Endodermal cell (in vitro differentiated cells): ENCODE data around the gene NINJ2. TPM values are rescaled to one million over a fixed set of nuclear protein-coding genes. Genes with fewer than 3 reads are reported as not detected.
A peak's percentile ranks its signal among the peaks of the same experiment; 100 is the strongest.

ENCODE experiments used
- DNase-seq: peaks from one replicate; pipeline ENCODE4 v3.0.0-alpha.2; 2017
- H3K27ac ChIP-seq: 2 replicates; pipeline ENCODE4 v1.5.1; 2013; ENCODE audit warnings: mild to moderate bottlenecking, low read depth, low read length, moderate library complexity
- H3K27me3 ChIP-seq: 2 replicates; pipeline ENCODE4 v1.6.1; 2013; ENCODE audit warnings: mild to moderate bottlenecking, low read length, moderate library complexity; ENCODE audit not compliant: insufficient read depth, control insufficient read depth, poor library complexity, severe bottlenecking
- H3K36me3 ChIP-seq: 2 replicates; pipeline ENCODE4 v1.7.0; 2013; ENCODE audit warnings: mild to moderate bottlenecking, low read length, moderate library complexity; ENCODE audit not compliant: control insufficient read depth, insufficient read depth
- H3K4me1 ChIP-seq: one replicate; pipeline ENCODE4 v1.7.0; 2013; ENCODE audit warnings: low read length; ENCODE audit not compliant: control insufficient read depth, insufficient read depth
- H3K4me3 ChIP-seq: 2 replicates; pipeline ENCODE4 v1.5.1; 2013; ENCODE audit warnings: mild to moderate bottlenecking, low read length, moderate library complexity
- H3K9ac ChIP-seq: 2 replicates; pipeline ENCODE4 v1.6.1; 2013; ENCODE audit warnings: mild to moderate bottlenecking, low read length, moderate library complexity; ENCODE audit not compliant: poor library complexity, severe bottlenecking; ENCODE audit errors: extremely low read depth
- H3K9me3 ChIP-seq: 2 replicates; pipeline ENCODE4 v1.6.1; 2013; ENCODE audit warnings: mild to moderate bottlenecking, low read length, moderate library complexity; ENCODE audit not compliant: control insufficient read depth
- H3K27ac Mint-ChIP-seq: 2 replicates; pipeline ENCODE4 v1.8.0; 2020; ENCODE audit warnings: mixed read lengths
- H3K27me3 Mint-ChIP-seq: 2 replicates; pipeline ENCODE4 v1.8.0; 2021; ENCODE audit warnings: mild to moderate bottlenecking, mixed read lengths; ENCODE audit not compliant: insufficient read depth
- H3K36me3 Mint-ChIP-seq: 2 replicates; pipeline ENCODE4 v1.8.0; 2020; ENCODE audit warnings: low read depth, mixed read lengths
- H3K4me1 Mint-ChIP-seq: 2 replicates; pipeline ENCODE4 v1.8.0; 2020; ENCODE audit warnings: mixed read lengths
- H3K4me3 Mint-ChIP-seq: 2 replicates; pipeline ENCODE4 v1.8.0; 2020; ENCODE audit warnings: mild to moderate bottlenecking, moderate library complexity, mixed read lengths
- H3K9me3 Mint-ChIP-seq: 2 replicates; pipeline ENCODE4 v1.8.0; 2020; ENCODE audit warnings: mild to moderate bottlenecking, mixed read lengths
- whole genome bisulfite sequencing, 2 experiments: methylation state at CpG; one replicate each; pipeline versions ENCODE4 v1.1.5 to v1.1.7; 2013; ENCODE audit warnings: missing lambda C conversion rate in 2 of 2, mixed read lengths in 1 of 2; ENCODE audit not compliant: insufficient coverage in 1 of 2, insufficient read length in 1 of 2; 5-methylcytosine and 5-hydroxymethylcytosine counted together
- total RNA-seq, 2 donors: library from RNA; stranded (reverse); fragmentation: NEBNext Ultra II Directional in 1 of 2; extraction: Animal tissue kit (Norgen Biotek cat#: 25700) in 1 of 2; gene quantifications; 2 replicates in 1 of 2; 3 replicates in 1 of 2; pipeline ENCODE4 v1.2.1, GENCODE V29; 2021
- TF ChIP-seq, protein P1 (sequence below): fragments of 200-600 bp; sonication (generic); conservative IDR thresholded peaks from 2 replicates; pipeline ENCODE4 v1.5.0; 2021; ENCODE audit warnings: antibody characterized with exemption, mild to moderate bottlenecking

The NINJ2 gene
- total RNA-seq, 2 donors from 2014 or later, result 0.73 to 5.1 TPM

DNA sequence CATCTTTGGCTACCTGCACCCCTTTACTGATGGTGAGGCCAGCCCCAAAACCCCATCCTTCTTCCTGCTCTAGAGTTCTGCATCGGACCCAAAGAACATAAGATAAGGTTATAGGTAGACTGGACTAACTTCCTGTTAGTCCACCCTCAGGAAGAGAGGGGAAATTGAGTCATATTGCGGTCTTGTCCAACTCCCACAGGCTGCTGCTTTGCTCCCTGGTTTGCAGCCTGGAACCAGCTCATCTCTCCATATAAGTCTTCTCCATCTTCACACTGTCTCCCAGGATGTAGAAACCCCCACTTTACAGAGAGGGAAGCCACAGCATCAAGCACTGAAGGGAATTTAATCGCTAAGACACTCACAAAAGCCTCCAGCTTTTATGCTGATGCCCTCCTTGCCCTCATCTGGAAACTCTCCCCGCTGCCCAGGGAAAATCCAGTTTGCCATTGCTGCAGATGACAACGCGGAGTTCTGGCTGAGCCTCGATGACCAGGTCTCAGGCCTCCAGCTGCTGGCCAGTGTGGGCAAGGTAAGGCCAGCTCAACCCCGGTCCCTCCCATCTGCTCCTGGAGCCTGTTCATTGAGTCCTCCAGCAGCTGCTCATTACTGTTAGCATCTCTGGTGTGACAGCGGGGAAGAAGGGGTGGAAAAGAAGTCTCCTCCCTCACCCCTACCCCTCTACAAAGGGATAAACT, 118.2 kb downstream of the NINJ2 start:
- DNase-seq, result no peak
- WGBS, 2 experiments, result 85 to 86% methylated on average over 4 to 8 of the region's 9 CpGs
- H3K4me3 ChIP-seq, result no peak overlapping the region
- Mint-ChIP-seq H3K27me3 (no peaks in the 10 kb centered on the region), H3K9me3 (peaks cover 6% of the 10 kb centered on the region), H3K27ac (no peak overlapping the region), H3K4me1 (peaks cover 20% of the 10 kb centered on the region), H3K4me3 (no peak overlapping the region), H3K36me3 (peaks cover 57% of the 10 kb centered on the region)
- peaks cover 12% of the 10 kb centered on the region for H3K4me1 ChIP-seq
- H3K27ac ChIP-seq, result no peak overlapping the region
- TF ChIP-seq, protein P1, sequence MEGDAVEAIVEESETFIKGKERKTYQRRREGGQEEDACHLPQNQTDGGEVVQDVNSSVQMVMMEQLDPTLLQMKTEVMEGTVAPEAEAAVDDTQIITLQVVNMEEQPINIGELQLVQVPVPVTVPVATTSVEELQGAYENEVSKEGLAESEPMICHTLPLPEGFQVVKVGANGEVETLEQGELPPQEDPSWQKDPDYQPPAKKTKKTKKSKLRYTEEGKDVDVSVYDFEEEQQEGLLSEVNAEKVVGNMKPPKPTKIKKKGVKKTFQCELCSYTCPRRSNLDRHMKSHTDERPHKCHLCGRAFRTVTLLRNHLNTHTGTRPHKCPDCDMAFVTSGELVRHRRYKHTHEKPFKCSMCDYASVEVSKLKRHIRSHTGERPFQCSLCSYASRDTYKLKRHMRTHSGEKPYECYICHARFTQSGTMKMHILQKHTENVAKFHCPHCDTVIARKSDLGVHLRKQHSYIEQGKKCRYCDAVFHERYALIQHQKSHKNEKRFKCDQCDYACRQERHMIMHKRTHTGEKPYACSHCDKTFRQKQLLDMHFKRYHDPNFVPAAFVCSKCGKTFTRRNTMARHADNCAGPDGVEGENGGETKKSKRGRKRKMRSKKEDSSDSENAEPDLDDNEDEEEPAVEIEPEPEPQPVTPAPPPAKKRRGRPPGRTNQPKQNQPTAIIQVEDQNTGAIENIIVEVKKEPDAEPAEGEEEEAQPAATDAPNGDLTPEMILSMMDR, result no peak
- no peak overlapping the region for H3K9ac ChIP-seq
- no peaks in the 10 kb centered on the region for H3K27me3 ChIP-seq
- H3K36me3 ChIP-seq, result peaks cover 35% of the 10 kb centered on the region
- no peaks in the 10 kb centered on the region for H3K9me3 ChIP-seq

DNA sequence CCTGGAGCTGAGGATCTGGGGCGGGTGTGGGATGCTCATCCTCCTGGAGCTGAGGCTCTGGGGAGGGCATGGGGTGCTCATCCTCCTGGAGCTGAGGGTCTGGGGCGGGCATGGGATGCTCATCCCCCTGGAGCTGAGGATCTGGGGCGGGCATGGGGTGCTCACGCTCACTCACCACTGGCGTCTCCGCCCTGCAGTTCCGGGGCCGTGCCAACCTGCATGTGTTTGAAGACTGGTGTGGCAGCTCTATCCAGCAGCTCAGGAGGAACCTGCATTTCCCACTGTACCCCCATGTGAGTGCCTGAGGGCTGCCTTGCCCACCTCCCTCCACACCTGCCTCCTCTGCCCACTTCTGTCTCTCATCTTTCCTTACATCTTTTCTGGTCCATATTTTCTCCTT, 119.1 kb downstream of the NINJ2 start:
- WGBS, 2 experiments, result 96 to 97% methylated on average over 5 to 8 of the region's 8 CpGs
- Histone ChIP-seq H3K27ac (no peak overlapping the region), H3K36me3 (peaks cover 34% of the 10 kb centered on the region), H3K9ac (no peak overlapping the region), H3K9me3 (no peaks in the 10 kb centered on the region), H3K4me1 (peaks cover 12% of the 10 kb centered on the region), H3K4me3 (no peak overlapping the region), H3K27me3 (no peaks in the 10 kb centered on the region)
- Mint-ChIP-seq H3K4me1 (peaks cover 20% of the 10 kb centered on the region), H3K36me3 (peaks cover 55% of the 10 kb centered on the region), H3K9me3 (peaks cover 6% of the 10 kb centered on the region), H3K27ac (no peak overlapping the region), H3K27me3 (no peaks in the 10 kb centered on the region), H3K4me3 (no peak overlapping the region)
- TF ChIP-seq, protein P1, result no peak
- DNase-seq, result no peak

DNA sequence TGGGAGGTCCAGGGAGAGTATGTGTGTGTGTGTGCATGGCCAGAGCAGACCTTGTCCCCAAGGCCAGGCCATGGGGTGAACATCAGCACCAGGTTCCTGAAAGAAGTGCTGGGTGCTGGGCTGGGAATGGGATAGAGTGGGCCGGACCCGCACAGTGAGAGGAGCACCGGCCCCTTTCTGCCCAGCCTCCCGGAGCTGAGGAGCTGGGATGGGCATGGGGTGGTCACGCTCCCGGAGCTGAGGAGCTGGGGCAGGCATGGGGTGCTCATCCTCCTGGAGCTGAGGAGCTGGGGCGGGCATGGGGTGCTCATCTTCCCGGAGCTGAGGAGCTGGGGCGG, 120.2 kb downstream of the NINJ2 start:
- H3K36me3 ChIP-seq, result peaks cover 31% of the 10 kb centered on the region
- no peak overlapping the region for H3K4me3 Mint-ChIP-seq
- peaks cover 49% of the 10 kb centered on the region for H3K36me3 Mint-ChIP-seq
- no peaks in the 10 kb centered on the region for H3K27me3 ChIP-seq
- peak overlapping the region; percentile 85 for H3K27ac Mint-ChIP-seq
- H3K4me1 Mint-ChIP-seq, result peaks cover 20% of the 10 kb centered on the region
- peaks cover 6% of the 10 kb centered on the region for H3K9me3 Mint-ChIP-seq
- H3K9ac ChIP-seq, result no peak overlapping the region
- DNase-seq, result no peak
- H3K4me3 ChIP-seq, result no peak overlapping the region
- no peaks in the 10 kb centered on the region for H3K27me3 Mint-ChIP-seq
- TF ChIP-seq, protein P1, result no peak
- H3K9me3 ChIP-seq, result no peaks in the 10 kb centered on the region
- H3K27ac ChIP-seq, result peak overlapping the region; percentile 42
- WGBS, 2 experiments, result 87% methylated on average over 6 of the region's 9 CpGs; no CpG with 5 or more reads in 1 of the 2 experiments
- peaks cover 12% of the 10 kb centered on the region for H3K4me1 ChIP-seq
